NCI-H2081 treated with DMSO at 0.1 percent for 48 hours (cell line): ENCODE data around the gene CHST12.
"Not testable (repeated sequence)": the region's sequence is repeated elsewhere in the genome, so short reads cannot be mapped to it uniquely, and the experiment has no call there.

Source experiments
- DNase-seq: peaks from one replicate; lab custom pipeline; 2025; lab: John Stamatoyannopoulos, UW

CHST12 gene

DNA sequence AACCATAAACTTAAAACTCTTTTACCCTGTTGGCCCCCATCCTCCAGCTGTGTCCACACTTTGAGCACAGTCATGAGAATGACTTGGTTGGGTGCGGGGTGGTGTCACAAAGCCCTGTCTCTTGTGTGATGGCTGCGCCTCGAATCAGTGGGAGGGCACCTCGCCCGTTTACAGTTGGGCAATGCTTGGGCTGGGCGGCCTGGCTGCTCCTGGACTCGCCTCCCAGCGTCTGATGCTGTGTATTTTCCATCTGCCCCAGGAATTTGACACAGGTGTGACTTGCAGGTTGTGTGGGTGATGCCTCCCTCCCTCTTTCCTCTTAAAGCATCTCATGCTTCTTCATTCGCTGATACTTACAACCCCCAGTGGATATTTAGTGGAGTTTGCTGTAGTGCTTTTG is 33.7 kb downstream of the CHST12 start:
- no peak for DNase-seq

DNA sequence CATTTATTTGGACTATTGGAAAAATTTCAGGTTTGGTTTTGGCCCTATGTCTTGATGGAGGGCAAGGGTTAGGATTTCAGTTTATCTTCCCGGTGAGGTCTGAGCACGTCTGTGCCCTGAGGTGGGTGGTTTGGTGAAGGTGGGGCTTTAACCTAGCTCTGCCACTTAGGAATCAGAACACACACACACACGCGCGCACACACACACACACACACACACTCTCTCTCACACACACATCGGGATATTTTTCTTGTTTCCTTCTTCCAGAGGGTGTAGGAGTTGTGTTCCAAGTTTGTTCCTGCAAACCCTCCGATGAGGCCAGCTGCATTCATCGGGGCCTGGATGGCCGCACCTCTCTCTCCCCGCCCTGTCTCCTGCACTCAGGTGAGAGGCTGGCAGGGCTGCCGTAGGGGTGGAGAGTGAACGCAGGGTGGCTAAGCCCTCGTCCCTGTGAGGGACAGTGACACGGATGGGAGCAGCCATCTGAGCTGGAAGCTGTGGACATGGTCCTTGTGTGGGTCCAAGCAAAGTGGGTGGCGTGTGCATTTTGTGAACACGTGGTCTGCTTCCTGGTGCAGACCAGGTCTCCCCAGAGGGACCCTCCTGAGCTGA is 34.2 kb downstream of the CHST12 start:
- no peak for DNase-seq

DNA sequence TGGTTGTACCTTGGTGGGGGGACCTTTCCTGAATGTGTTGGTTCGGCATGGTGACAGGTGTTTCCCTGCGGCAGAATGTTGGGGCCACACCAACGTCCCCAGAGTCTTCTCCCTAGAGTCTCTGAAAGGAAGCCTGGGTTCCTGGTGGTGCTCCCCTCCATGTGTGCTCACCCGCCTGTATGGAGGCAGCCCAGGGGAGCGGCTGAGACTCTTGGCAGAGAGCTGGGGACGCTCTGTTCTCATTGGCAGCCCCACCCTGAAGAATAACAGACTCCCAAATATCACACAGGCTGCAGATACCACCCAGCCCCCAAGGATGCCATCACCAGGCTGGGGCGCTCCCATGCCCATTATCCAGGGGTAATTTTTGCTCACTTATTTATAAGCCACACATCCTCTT is 34.8 kb downstream of the CHST12 start:
- DNase-seq = no peak

DNA sequence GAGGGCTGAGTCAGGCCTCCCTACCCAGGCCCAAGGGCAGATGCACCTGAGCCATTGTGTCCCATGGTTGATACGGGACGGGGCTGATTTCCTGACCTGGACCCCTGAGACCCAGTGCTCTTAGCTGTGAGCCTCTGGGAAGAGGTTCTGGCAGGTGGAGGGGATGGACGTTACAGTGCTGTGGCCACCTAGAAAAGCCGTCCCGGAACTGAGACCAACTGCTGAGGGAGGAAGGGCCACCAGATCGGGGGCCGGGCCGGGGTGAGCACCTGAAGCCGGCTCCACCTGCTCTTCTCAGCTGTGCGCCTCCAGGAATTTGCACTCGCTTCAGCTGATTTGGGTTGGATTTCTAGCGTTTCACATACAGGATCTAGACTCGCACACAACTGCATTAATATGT is 35.4 kb downstream of the CHST12 start:
- no peak for DNase-seq

DNA sequence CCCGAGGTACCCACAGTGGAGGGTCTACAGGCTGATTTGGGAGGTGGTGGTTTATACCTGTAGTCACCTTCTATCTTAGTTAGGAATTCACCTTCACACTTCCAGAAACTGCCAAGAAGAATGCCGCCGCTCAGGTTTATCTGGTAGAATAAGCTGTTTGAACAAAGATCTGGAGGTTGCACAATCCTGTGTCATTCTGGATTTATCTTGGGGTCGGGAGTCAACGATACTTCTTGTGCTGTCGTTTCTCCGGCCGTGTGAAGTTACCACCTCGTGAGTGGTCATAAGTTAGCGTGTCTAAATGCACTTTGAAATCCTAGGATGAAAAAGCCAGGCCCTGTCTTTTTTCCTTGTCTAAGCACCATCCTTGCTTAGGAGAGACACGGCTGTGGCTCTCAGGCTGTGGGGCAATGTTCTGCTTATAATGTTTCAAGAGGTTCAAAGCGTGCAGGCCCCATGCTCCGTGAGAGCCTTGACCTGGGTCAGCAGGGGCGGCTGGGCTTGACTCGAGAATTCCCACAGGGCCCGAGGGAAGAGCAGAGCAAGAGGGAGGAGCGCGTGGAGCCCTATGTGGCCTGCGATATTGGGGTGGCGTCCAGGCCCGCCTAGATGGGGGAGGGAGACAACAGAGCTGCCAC is 37.3 kb downstream of the CHST12 start:
- DNase-seq = no peak

DNA sequence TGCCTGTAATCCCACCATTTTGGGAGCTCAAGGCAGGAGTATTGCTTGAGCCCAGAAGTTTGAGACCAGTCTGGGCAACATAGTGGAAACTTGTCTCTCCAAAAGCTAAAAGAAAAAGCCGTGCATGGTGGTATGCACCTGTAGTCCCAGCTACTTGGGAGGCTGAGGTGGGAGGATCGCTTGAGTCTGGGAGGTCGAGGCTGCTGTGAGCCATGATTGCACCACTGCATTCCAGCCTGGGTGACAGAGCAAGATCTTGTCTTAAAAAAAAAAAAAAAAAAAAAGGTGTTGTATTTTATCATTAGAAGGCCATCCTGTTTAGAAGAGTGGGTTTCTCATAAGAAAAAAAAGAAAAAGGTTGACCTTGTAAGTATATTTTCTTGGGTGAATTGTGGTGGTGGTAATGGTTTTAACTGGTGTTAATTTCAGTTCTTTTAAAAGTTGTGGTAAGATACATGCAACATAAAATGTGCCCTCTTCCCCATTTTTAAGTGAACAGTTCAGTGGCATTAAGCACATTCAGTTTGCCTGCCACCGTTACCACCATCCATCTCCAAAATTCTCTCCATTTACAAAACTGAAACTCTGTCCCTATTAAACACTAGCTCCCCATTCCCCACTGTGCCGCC is 38.1 kb downstream of the CHST12 start:
- no peak for DNase-seq

DNA sequence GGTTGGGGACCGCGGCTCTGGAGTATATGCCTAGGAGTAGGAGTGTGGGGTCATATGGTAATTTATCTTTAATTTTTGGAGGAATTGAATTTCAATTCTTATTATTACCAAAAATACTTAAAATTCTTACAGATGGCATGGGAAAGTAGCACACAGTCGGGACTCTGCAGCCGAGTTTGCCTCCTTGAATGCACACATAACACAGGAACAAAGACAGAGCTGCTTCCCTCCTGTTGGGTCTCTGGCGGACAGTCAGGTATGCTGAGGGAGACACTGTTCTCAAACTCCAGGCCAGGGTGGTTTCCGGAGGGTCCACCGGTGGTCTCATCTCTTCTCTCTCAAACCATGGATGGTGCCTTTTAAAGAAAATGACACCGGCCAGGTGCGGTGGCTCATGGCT is 40.1 kb downstream of the CHST12 start:
- DNase-seq = no peak

DNA sequence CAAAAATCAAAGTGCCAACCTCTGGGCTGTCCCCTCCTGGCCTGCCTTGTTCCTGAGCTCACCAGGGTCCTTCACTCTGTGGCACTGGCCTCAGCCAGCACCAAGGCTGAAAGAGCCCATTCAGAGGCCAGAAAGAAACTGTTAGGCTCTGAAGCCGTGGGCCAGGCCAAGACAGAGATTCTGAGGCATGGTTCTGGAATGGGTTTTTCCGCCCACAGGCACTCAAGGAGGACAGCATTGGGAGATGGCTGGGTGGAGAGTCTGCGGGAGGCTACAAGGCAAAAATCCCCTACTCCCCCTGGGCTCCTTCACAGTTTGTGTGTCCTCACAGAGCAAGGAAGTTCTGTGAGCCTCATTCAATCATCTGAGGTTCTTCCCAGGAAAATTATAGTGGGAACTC is 41.1 kb downstream of the CHST12 start:
- no peak for DNase-seq

DNA sequence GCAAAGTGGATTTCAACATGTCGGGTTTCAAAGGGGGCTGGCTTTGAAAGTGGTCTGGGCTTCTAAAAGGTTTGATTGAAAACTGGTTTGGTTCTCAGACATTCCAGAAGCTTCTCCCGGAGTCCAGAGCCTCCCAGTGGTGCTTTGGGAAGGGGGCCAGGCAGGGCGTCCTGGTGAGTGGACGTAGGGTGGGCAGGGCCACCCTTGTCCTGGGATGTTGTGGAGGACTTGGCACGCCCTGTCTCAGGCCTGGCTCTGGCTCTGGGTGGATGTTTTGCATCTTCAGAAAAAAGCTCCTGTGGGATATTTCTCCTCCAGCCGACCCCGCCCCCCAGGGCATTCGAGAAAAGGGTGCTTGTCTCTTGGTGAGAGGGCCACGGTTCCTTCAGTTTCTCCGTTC is 41.6 kb downstream of the CHST12 start:
- no peak for DNase-seq

DNA sequence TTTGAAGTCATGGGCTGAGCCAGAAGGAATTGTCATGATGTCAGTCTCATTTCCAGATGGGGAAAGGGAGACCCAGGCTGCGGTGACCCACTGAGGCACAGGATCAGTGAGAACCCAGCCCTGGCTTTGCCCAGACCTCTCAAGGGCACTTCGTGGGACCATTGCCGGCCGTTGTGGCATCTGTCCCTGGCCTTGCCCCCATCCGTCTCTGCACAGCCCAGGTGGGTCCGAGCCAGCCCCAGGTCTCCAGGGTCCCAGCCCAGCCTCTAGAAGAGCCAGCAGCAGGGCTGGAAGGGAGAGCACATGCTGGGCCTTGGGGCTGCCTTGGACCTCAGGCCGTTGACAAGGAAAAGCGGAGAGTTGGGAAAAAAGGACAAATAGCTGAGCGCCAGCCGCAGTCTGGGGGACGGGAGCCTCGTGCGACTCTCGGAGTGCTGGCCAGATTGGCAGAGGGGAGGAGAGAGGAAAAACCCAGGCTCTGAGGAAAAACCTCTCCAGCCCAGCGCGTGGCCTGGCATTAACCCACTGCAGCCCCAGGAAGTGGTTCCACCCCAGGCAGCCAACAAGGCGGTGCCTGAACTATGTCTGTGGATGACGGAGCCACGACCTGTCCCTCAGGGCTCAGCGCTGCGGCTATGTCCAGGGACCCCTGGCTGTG is 42.6 kb downstream of the CHST12 start:
- DNase-seq = no peak

DNA sequence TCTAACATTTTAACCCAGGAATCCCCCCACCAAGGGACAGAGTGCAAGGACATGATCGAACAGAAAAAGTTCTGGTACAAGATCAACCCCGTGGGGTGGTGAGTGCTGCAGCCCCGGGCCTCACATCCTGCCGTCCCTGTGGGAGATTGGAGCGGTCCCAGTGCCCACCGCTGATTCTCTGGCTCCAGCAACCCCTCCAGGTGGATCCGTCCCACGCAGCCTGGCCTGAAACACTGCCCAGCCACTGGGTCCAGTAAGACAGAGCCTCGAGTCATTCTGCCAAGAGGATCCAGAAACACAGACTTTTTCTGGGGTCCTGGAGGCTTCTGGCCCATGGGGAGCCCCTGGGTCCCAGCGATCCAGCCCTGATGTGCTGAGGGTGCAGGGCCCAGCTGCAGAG is 43.3 kb downstream of the CHST12 start:
- DNase-seq = no peak

DNA sequence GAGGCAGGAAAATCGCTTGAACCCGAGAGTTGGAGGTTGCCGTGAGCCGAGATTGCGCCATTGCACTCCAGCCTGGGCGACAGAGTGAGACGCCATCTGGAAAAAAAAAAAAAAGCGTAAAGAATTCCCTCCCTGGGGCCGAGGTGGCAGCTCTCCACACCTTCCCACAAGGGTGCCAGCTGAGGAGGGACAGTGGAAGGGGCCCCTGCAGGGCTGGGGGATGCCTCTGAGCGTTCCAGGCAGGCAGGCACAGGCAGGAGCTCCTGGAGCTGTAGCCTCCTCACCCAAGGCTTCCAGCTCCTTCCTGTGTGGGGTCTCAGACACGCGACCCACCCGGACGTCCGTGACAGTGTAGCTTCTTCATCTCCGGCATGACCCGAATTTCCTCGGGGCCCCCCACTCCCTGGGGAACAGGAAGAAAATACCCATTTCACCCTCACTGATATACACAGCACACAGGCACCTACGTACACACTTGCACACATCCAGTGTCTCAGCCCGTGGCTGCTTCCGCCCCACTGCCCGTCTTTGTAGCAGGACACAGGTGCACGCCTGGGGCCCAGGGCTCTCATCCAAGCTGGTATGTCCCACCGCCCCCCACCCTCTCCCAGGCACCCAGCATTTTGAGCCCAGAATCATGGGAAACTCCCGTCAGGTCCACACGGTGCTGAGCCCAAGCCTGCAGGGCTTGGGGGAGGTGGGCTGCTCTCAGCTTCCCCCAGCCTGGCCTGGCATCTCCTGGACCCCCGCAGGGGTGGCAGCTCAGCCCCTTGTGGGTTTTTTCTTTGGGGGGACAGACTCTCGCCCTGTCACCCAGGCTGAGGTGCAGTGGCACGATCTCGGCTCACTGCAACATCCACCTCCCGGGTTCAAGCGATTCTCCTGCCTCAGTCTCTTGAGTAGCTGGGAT is 47.0 kb downstream of the CHST12 start:
- no peak for DNase-seq

DNA sequence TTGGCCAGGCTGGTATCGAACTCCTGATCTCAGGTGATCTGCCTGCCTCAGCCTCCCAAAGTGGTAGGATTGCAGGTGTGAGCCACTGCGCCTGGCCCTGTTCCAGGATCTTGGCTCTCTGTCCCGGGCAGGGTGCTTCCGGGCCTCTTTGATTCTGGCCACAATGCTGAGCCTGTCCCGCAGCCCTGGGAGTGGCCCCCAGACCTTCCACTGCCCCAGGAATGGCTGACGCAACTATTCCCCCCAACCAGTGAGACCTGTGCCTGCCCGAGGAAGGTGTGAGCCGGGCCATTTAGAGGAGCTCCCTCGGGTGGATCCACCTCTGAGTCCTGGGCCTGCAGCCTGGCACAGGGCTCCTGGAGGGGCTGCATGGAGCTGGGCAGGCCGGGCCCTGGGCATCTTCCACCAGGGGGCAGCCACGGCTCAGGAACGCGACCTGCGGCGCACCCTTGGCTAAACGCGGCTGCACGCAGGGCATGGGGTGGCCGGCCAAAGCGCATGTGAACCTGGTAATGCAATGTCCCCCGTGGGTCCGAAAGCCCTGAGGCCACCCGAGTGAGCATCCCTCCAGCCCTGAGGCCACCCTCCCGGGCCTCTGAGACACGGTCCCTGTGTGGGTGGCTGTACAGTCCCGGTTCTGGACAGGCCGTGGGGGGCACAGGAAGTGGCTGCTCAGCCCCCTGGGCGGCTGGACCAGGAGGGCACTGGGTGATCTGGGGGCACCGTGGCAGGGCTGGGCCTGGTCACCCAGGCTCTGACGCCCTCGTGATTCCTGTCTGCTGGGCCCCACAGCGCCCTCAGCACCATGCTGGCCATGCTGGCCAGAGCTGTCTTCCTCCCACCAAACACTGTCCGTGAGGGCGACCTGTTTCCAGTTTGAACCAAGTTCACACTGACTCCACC is 48.0 kb downstream of the CHST12 start:
- no peak for DNase-seq

DNA sequence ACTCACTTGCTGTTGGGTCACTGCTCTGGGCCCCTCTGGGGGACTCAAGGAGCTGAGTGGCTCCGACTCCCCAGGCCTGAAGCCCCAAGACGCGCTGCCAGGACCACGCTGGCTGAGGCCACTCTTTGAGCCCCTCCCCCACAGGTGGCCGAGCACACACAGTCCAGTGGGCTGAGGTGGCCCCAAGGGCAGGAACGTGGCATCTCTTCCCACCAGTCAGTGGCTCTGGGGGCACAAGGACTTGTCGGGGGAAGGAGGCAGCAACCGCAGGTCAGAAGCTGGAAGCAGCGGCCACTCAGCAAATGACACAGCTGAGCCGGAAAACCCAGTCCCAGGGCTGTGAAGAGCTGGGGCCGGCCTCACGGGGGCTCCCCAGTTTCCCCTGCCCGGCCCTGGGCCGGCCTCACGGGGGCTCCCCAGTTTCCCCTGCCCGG is 48.7 kb downstream of the CHST12 start:
- DNase-seq = no peak

DNA sequence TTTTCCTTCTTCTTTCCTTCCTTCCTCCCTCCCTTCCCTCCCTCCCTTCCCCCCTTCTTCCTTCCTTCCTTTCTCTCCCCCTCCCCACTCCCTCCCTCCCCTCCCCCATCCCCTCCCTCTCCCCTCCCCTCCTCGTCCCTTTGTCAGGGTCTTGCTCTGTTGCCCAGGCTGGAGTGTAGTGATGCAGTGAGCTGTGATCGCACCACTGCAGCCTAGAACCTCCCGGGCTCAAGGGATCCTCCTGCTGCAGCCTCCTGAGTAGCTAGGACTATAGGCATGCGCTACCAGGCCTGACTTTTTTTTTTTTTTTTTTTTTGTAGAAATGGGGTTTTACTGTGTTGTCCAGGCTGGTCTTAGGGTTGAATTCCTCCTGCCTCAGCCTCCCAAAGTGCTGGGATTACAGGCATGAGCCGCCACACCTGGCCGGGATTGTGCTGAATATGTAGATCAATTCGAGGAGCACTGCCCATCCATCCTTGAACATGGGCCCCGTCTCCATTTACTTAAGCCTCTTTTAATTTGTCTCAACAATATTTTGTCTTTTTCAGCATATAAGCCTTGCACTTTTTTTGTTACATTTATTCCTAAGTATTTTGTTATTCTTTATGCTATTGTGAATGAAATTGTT is 49.3 kb downstream of the CHST12 start:
- DNase-seq = no peak

DNA sequence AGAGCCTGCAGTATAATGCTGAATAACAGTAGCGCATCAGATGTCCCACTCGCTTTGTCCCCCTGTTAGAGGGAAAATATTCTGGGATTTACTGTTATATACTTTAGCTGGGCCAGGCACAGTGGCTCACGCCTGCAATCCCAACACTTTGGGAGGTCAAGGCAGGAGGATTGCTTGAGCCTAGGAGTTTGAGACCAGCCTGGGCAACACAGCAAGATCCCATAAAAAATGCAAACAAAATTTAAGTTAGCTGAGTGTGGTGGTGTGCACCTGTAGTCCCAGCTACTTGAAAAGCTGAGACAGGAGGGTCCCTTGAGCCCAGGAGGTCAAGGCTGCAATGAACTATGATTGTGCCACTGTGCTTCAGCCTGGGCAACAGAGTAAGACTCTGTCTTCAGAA is 50.4 kb downstream of the CHST12 start:
- DNase-seq = not testable (repeated sequence)

DNA sequence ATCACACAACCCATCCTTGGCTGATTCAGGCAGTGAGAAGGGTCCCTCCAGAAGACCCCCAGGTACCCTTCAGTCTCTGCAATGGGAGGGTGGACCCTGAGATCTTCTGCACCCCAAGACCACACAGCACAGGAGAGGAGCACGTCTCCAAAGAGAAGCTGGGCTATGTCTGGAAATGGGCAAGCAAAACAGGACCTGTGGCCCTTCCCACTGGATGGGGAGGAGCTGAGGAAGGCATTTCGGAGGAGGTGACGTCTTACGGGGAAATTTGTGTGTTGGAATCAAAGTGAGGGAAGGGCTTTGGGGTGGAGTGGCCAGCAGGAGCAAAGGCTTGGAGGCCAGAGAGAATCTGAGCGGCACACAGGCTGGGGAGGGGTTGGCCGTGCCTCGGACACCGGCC is 56.3 kb downstream of the CHST12 start:
- no peak for DNase-seq

DNA sequence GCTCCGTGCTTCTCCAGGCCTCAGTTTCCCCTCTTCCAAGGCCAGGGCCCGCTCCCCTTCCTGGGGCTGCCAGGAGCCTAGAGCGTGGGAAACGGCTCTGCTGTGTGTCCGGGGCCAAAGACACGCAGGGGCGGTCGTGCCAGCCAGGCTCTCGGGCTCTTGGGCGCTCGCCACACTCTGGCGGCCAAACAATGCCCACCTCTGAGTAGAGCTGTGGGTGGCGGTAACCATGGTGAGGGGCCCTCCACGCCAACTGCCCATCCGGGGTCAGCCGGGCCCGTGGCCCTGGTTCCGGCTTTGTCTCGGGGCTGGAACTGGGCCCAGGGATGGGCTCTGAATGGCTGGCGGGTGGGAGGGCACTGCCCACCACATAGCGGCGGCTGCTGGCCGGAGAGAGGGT is 56.8 kb downstream of the CHST12 start:
- no peak for DNase-seq

DNA sequence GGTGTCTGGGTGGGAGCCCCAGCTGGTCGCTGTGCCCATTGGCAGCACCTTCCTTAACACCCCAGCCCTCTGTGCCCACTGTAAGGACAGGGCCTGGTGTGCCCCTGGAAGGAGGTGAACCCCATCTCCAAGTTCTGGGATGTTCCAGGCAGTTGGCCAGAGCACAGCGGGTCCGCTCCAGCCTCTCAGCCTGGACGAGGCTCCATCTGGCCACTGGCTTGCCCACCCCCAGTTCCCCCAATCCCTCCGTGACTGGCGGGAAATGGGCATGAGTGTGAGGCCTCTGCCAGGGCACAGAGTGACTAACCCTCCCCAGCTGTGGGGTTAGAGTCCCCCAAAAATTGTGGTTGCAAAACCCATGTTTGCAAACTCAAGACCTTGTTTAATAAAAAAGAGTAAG is 57.2 kb downstream of the CHST12 start:
- no peak for DNase-seq

DNA sequence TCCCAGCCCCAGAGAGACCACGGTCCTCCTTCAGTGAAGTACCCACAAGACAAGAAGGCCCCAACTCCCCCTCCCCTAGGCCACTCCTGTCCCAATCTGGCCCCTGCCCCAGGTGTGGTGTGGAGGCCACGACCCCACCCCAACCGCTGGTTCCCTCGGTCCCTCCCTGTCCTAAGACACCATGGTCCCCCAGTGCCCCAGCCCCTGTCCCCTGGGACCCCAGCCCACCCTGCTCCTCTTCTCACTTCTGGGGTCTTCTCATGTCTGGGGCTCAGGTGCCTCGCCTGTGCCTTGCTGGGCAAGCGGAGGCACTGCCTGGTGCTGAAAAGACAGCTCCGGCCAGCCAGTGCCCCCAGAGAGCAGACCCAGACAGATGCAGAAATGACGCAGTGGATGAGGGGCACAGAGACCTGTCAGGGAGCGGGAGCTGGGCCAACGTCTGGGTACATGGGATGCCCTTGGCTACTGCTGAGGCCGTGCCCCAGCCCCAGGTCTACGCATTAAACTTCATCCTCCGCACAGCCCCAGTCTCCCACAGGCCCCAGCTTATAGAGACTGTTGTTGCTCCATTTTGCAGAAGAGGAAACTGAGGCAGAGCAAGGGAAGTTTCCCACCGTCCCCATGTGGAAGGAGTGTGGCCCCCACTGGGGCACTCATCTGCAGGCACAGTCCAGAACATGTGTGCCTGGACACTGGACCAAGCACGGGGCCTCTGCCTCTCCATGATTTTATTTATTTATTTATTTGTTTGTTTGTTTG is 58.0 kb downstream of the CHST12 start:
- no peak for DNase-seq
